HCT116 (cell line): ENCODE measurements around the gene RPL22L1. TPM values are rescaled to one million over a fixed set of nuclear protein-coding genes. Genes with fewer than 3 reads are reported as not detected.

Experiments
- ATAC-seq: fragments of 200-7000 bp; cut with Tn5 transposase; 2 replicates; pipeline ENCODE4 v1.9.1; 2020; ENCODE audit warnings: mild to moderate bottlenecking, moderate library complexity
- BruUV-seq: library from RNA; stranded (reverse); fragments of 400-500 nt; replicated peaks from 2 replicates; lab custom pipeline; 2021; lab: Mats Ljungman, UMichigan
- CTCF ChIA-PET: fragments of 300-600 bp; sonication (Branson Sonifier 250); formaldehyde crosslinking; loops from one replicate; lab custom pipeline; 2021; ENCODE audit warnings: antibody characterized with exemption; lab: Charles Lee
- POLR2A ChIA-PET: fragments of 300-600, 350-600 bp; sonication (Branson Sonifier 250); formaldehyde crosslinking; loops from one replicate; lab custom pipeline; 2021; ENCODE audit warnings: antibody characterized with exemption; lab: Charles Lee
- RAD21 ChIA-PET, 2 experiments: fragments of 300-600 bp; sonication (Branson Sonifier 250); formaldehyde crosslinking; loops; one replicate each; lab custom pipeline; 2023; ENCODE audit warnings: low total read pairs in 2 of 2; ENCODE audit not compliant: uncharacterized antibody in 2 of 2, unreplicated experiment in 2 of 2, low non-redundant PET in 1 of 2; lab: Charles Lee
- DNase-seq: peaks from one replicate; pipeline ENCODE4 v3.0.0-alpha.2; 2010; ENCODE audit warnings: low read depth, low spot score
- H2AFZ ChIP-seq: fragments of 200-600 bp; shearing (Covaris generic), sonication (generic); 2 replicates; pipeline ENCODE4 v1.6.1; 2017; ENCODE audit warnings: low read depth, mixed run types, mixed read lengths, antibody characterized with exemption, low read length; ENCODE audit not compliant: poor library complexity, severe bottlenecking
- H3K27ac ChIP-seq: 2 replicates; pipeline ENCODE4 v1.5.1; 2012; ENCODE audit warnings: low read depth, low read length
- H3K27me3 ChIP-seq: fragments of 200-600 bp; sonication (generic); 2 replicates; pipeline ENCODE4 v1.6.1; 2016; ENCODE audit warnings: mixed run types, low read length, mixed read lengths; ENCODE audit not compliant: insufficient read depth
- H3K36me3 ChIP-seq, 2 experiments: fragments of 200-500 bp in 1 of 2; fragments of 200-600 bp in 1 of 2; sonication (Bioruptor generic) in 1 of 2; sonication (generic) in 1 of 2; 2 replicates each; pipeline versions ENCODE4 v1.5.1 to v1.6.1; 2014 to 2016; ENCODE audit warnings: low read length in 2 of 2, inconsistent platforms in 1 of 2, mixed read lengths in 1 of 2, mixed run types in 1 of 2; ENCODE audit not compliant: insufficient read depth in 2 of 2, control insufficient read depth in 1 of 2
- H3K4me1 ChIP-seq, 2 experiments: fragments of 200-600 bp in 1 of 2; sonication (generic) in 1 of 2; 2 replicates each; pipeline versions ENCODE4 v1.5.1 to v1.6.1; 2012 to 2017; ENCODE audit warnings: low read length in 2 of 2, inconsistent platforms in 1 of 2, mild to moderate bottlenecking in 1 of 2, mixed read lengths in 1 of 2, mixed run types in 1 of 2, moderate library complexity in 1 of 2; ENCODE audit not compliant: insufficient read depth in 2 of 2, control insufficient read depth in 1 of 2
- H3K4me2 ChIP-seq: fragments of 200-600 bp; sonication (generic); 2 replicates; pipeline ENCODE4 v1.6.1; 2017; ENCODE audit warnings: mixed run types, low read length, mixed read lengths
- H3K4me3 ChIP-seq, 2 experiments: fragments of 200-600 bp in 1 of 2; sonication (generic) in 1 of 2; replicated peaks in 1 of 2; 2 replicates each; pipeline ENCODE4 v1.5.1; 2011 to 2016; ENCODE audit warnings: low read length in 2 of 2, control low read depth in 1 of 2, low read depth in 1 of 2, mild to moderate bottlenecking in 1 of 2, mixed read lengths in 1 of 2, mixed run types in 1 of 2
- H3K79me2 ChIP-seq: fragments of 200-600 bp; sonication (generic); 2 replicates; pipeline ENCODE4 v1.6.1; 2017; ENCODE audit warnings: mild to moderate bottlenecking, mixed run types, low read length, moderate library complexity, mixed read lengths; ENCODE audit not compliant: insufficient read depth
- H3K9ac ChIP-seq: fragments of 200-600 bp; sonication (generic); 2 replicates; pipeline ENCODE4 v1.6.1; 2016; ENCODE audit warnings: low read length, mixed read lengths
- H3K9me2 ChIP-seq: fragments of 200-600 bp; sonication (generic), shearing (Covaris generic); 2 replicates; pipeline ENCODE4 v1.6.1; 2017; ENCODE audit warnings: mixed run types, mild to moderate bottlenecking, moderate library complexity; ENCODE audit not compliant: insufficient read depth
- H3K9me3 ChIP-seq, 2 experiments: fragments of 200-500 bp in 1 of 2; fragments of 200-600 bp in 1 of 2; sonication (Bioruptor generic) in 1 of 2; sonication (generic) in 1 of 2; 2 replicates each; pipeline ENCODE4 v1.6.1; 2014 to 2017; ENCODE audit warnings: low read length in 2 of 2, mixed read lengths in 2 of 2, inconsistent platforms in 1 of 2, low read depth in 1 of 2, mild to moderate bottlenecking in 1 of 2, mixed run types in 1 of 2, moderate library complexity in 1 of 2; ENCODE audit not compliant: control insufficient read depth in 1 of 2, insufficient read depth in 1 of 2
- H4K20me1 ChIP-seq: fragments of 200-600 bp; sonication (generic), shearing (Covaris generic); 2 replicates; pipeline ENCODE4 v1.6.1; 2017; ENCODE audit warnings: mixed run types, mild to moderate bottlenecking, moderate library complexity; ENCODE audit not compliant: insufficient read depth
- ELF1 ChIP-seq: IDR thresholded peaks from 2 replicates; pipeline ENCODE4 v1.6.1; 2012; ENCODE audit warnings: low read depth, borderline replicate concordance
- POLR2A ChIP-seq: IDR thresholded peaks from 2 replicates; pipeline ENCODE4 v1.7.0; 2011; ENCODE audit warnings: borderline replicate concordance; ENCODE audit not compliant: insufficient read depth, insufficient read length; ENCODE audit errors: extremely low read depth
- POLR2AphosphoS5 ChIP-seq: IDR thresholded peaks from 2 replicates; pipeline ENCODE4 v1.6.1; 2011; ENCODE audit warnings: mild to moderate bottlenecking, low read depth, low read length, moderate library complexity
- SIN3A ChIP-seq: IDR thresholded peaks from 2 replicates; pipeline ENCODE4 v1.6.1; 2012; ENCODE audit warnings: low read depth
- SP1 ChIP-seq: IDR thresholded peaks from 2 replicates; pipeline ENCODE4 v1.6.1; 2012; ENCODE audit warnings: low read depth
- ZFX ChIP-seq: fragments of 450-650 bp; IDR thresholded peaks from 2 replicates; pipeline ENCODE4 v1.6.1; 2017
- ZNF274 ChIP-seq: fragments of 200-500 bp; sonication (Bioruptor generic); IDR thresholded peaks from 2 replicates; pipeline ENCODE4 v1.6.1; 2014; ENCODE audit warnings: mild to moderate bottlenecking, low read depth, low read length, inconsistent platforms
- intact Hi-C: fragments of 100-400 bp; cut with micrococcal nuclease; formaldehyde crosslinking; loops from 2 replicates; pipeline ENCODE4 v1.10.0; 2022
- total RNA-seq: library from RNA; stranded (reverse); gene quantifications from one replicate; pipeline ENCODE4 v1.2.1, GENCODE V29; 2021; ENCODE audit not compliant: unreplicated experiment
- TF ChIP-seq, protein P1 (sequence below): IDR thresholded peaks from 2 replicates; pipeline ENCODE4 v1.6.1; 2012; ENCODE audit warnings: low read depth

RPL22L1 gene
- total RNA-seq, 1 experiment from 2014 or later: 492 TPM

- H3K36me3 ChIP-seq: peaks cover 26 to 31% of the 10 kb centered on the region in 2 experiments
- peaks cover 7 to 18% of the 10 kb centered on the region in 2 experiments for H3K4me1 ChIP-seq
- DNase-seq (no peak), ATAC-seq (no peak)
- ChIA-PET CTCF (interaction anchor here (1.3 kb wide), 1 partner anchor 55 kb away, joined by 4 read pairs; no protein-coding TSS in a partner anchor), POLR2A (interaction anchor here (1.4 kb wide), 1 partner anchor 9 kb away, joined by 8 read pairs; no protein-coding TSS in a partner anchor)
- H3K9me2 ChIP-seq: no peaks in the 10 kb centered on the region
- H3K79me2 ChIP-seq: peaks cover 37% of the 10 kb centered on the region
- peaks cover 26% of the 10 kb centered on the region for H4K20me1 ChIP-seq
- H3K9me3 ChIP-seq: no peaks in the 10 kb centered on the region
- TF ChIP-seq ZFX (no peak), POLR2AphosphoS5 (no peak; the same call in 1 of the 2 replicates), ELF1 (no peak), SIN3A (no peak), ZNF274 (no peak), POLR2A (no peak), SP1 (no peak)
- TF ChIP-seq, protein P1, sequence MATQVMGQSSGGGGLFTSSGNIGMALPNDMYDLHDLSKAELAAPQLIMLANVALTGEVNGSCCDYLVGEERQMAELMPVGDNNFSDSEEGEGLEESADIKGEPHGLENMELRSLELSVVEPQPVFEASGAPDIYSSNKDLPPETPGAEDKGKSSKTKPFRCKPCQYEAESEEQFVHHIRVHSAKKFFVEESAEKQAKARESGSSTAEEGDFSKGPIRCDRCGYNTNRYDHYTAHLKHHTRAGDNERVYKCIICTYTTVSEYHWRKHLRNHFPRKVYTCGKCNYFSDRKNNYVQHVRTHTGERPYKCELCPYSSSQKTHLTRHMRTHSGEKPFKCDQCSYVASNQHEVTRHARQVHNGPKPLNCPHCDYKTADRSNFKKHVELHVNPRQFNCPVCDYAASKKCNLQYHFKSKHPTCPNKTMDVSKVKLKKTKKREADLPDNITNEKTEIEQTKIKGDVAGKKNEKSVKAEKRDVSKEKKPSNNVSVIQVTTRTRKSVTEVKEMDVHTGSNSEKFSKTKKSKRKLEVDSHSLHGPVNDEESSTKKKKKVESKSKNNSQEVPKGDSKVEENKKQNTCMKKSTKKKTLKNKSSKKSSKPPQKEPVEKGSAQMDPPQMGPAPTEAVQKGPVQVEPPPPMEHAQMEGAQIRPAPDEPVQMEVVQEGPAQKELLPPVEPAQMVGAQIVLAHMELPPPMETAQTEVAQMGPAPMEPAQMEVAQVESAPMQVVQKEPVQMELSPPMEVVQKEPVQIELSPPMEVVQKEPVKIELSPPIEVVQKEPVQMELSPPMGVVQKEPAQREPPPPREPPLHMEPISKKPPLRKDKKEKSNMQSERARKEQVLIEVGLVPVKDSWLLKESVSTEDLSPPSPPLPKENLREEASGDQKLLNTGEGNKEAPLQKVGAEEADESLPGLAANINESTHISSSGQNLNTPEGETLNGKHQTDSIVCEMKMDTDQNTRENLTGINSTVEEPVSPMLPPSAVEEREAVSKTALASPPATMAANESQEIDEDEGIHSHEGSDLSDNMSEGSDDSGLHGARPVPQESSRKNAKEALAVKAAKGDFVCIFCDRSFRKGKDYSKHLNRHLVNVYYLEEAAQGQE: no peak
- TF ChIP-seq, all 23 proteins: peak for 0
- Histone ChIP-seq H3K4me3 (no peak overlapping the region), H3K27me3 (no peaks in the 10 kb centered on the region), H3K27ac (no peak overlapping the region; the same call in 1 of the 2 replicates), H3K4me2 (no peak overlapping the region), H2AFZ (no peak overlapping the region), H3K9ac (no peak overlapping the region)
- RAD21 ChIA-PET: no interaction called here
- intact Hi-C loops: no loop called here
- BruUV-seq: no TSS peak
Measured at GRCh38 chr3:170866499-170866898, 3.5 kb downstream of the RPL22L1 start.
